HG03095 (cell line): Measurements from ENCODE around the gene SFRP4.
"Not testable (repeated sequence)": the region's sequence is repeated elsewhere in the genome, so short reads cannot be mapped to it uniquely, and the experiment has no call there.

Experiments
- ATAC-seq: cut with Tn5 transposase; IDR thresholded peaks from one replicate; pipeline ENCODE4 v1.9.1; 2021; ENCODE audit warnings: moderate library complexity; ENCODE audit not compliant: unreplicated experiment

SFRP4 gene

GRCh38 chr7:37916673-37917660, at the start of gene SFRP4:
Gene SFRP4, minus strand, starts transcription at chr7:37916817. Its CDS starts 280 bp downstream, at chr7:37916537.
- ATAC-seq = no peak

GRCh38 chr7:37964196-37964595, 47.6 kb upstream of the SFRP4 start:
- ATAC-seq = no peak

GRCh38 chr7:37961251-37961650, 44.6 kb upstream of the SFRP4 start:
- no peak for ATAC-seq

- ATAC-seq = no peak
These were observed 43.9 kb upstream of the SFRP4 start for GRCh38 chr7:37960483-37960882.

- ATAC-seq = no peak
These were observed 40.8 kb upstream of the SFRP4 start for GRCh38 chr7:37957221-37957970.

- no peak for ATAC-seq
These were observed 40.2 kb upstream of the SFRP4 start for GRCh38 chr7:37956791-37957190.

GRCh38 chr7:37954217-37954616, 37.6 kb upstream of the SFRP4 start:
- ATAC-seq = not testable (repeated sequence)

- ATAC-seq = no peak
These were observed 35.6 kb upstream of the SFRP4 start for GRCh38 chr7:37952240-37952639.

- no peak for ATAC-seq
These were observed 31.3 kb upstream of the SFRP4 start for GRCh38 chr7:37947941-37948210.

GRCh38 chr7:37947138-37947940, 30.7 kb upstream of the SFRP4 start:
- no peak for ATAC-seq

- ATAC-seq = no peak
These were observed 28.7 kb upstream of the SFRP4 start for GRCh38 chr7:37945336-37945735.

- ATAC-seq = no peak
These were observed 28.1 kb upstream of the SFRP4 start for GRCh38 chr7:37944737-37945054.

- ATAC-seq = no peak
These were observed 27.5 kb upstream of the SFRP4 start for GRCh38 chr7:37943905-37944736.

- no peak for ATAC-seq
These were observed 26.5 kb upstream of the SFRP4 start for GRCh38 chr7:37942934-37943610.

GRCh38 chr7:37933018-37933566, 16.5 kb upstream of the SFRP4 start:
- no peak for ATAC-seq

- ATAC-seq = no peak
These were observed 15.9 kb upstream of the SFRP4 start for GRCh38 chr7:37932543-37932942.

GRCh38 chr7:37930226-37930948, 13.8 kb upstream of the SFRP4 start:
- ATAC-seq = no peak

- no peak for ATAC-seq
These were observed 12.3 kb upstream of the SFRP4 start for GRCh38 chr7:37928878-37929277.
